Measurements from ENCODE around the gene ESYT1.
"Not testable (repeated sequence)": the region's sequence is repeated elsewhere in the genome, so short reads cannot be mapped to it uniquely, and the experiment has no call there.

The ESYT1 gene

DNA sequence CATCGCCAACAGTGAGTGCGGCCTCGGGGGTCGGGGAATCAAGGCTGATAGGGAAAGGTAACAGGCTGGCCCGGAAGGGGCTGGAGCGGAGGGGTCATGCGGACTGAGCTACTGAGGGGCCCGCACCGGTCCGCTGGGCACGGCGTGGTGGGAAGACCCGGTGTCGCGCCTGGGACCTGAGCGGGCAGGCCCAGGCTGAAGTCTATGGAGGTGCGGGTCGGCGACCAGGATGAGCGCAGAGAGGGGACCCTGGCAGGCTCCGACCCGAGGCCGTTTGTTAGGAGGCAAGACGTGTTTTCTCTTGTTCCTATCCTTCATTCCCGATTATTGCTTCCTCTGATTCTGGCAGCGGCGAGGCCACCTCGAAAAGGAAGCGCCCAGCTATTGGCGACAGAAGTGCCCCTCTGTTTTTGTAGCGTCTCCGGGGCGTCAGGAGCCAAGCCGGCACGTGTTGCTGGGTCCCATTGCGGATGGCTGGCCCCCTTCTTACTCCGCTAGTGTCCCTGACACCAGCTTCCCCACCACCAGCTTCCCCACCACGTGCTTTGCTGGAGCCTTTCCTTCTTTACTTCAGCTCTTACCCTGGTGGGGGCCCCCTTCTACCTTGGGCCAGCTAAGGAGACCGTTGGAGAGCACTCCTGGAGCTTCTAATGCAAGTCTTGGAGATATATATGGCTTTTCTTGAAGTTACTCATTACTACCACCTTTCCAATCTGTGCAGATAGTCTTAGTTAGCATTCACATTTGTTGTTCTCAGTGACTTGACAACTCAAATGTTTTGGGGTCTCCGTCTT, 23.1 kb upstream of the ESYT1 start:
- DNase-seq = no peak

DNA sequence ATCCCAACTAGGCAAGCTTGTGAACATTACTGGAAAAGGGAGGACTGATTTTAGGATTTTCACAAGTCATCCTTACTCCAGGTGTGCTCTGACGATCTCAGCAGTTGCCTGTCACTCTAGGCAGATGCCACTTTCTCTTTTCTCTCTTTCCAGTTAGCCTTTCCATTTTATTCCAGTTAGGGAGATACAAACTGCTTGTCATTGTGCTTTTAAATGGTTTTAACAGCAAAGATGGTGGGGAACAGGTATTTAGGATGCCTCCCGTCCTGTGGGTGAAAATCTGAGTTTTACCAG, 22.5 kb upstream of the ESYT1 start:
- DNase-seq = no peak

DNA sequence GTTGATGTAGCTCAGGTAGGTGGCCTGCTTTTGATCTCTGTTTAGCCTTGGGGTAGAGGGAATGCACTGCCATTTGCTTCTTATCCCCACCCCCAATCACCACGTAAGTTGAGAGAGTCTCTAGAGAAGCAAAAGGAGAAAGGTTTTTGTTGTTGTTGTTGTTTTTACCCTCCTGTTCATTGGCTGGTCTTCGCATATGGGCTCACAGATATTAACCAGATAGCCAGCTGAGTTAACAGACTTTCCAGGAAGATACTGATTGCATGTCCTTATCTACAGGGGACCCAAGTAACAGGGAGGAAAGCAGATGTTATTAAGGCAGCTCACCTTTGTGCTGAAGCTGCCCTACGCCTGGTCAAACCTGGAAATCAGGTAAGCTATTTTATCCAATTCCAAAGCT, 20.8 kb upstream of the ESYT1 start:
- no peak for DNase-seq

DNA sequence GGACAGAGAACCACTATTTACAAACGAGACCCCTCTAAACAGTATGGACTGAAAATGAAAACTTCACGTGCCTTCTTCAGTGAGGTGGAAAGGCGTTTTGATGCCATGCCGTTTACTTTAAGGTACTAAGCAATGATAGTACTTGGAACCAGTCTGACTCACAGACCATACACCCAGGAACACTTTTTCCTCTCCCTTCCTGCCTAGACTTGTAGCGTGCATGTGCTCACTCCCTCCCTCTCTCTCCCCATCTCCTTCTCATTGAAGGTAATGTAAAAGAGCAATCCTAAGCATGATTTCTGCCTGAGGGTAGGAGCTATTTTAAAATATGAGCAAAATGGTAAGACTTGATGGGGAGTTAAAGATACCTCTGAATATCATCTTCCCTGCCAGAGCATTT, 17.5 kb upstream of the ESYT1 start:
- no peak for DNase-seq

DNA sequence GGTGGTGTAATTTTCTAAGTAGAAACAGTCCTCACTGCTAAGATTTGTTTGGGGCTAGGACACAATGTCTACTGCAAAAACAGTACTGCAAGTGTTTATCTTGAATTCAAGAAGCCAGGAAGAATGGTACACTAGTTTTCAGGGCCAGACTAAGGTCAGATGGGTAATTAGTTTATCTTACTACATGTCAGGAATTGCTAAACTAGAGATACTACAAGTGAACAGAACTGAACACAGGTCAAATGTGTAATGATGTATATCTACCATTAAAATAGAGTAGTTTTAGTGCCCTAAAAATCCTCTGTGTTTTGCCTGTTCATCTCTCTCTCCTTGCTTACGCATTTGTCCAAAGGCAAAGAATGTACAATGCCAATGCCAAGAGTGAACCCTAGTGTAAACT, 14.0 kb upstream of the ESYT1 start:
- no peak for DNase-seq

DNA sequence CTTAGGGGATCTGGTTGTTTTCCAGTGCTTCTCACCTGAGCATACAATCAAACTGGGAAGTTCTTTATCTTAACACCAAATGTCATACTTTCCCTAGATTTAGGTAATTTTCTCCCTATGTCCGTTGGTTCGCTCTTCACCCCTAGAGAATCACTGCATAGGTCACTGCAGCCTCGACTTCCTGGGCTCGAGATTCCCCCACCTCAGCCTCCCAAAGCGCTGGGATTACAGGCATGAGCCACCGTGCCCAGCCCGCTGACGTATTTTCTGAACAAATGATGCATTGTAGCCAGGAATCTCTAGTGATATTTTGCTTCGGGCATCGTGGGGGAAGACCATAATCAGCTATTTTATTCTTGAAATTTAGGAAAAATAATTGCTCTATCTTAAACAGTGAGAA, 12.7 kb upstream of the ESYT1 start:
- DNase-seq = no peak

DNA sequence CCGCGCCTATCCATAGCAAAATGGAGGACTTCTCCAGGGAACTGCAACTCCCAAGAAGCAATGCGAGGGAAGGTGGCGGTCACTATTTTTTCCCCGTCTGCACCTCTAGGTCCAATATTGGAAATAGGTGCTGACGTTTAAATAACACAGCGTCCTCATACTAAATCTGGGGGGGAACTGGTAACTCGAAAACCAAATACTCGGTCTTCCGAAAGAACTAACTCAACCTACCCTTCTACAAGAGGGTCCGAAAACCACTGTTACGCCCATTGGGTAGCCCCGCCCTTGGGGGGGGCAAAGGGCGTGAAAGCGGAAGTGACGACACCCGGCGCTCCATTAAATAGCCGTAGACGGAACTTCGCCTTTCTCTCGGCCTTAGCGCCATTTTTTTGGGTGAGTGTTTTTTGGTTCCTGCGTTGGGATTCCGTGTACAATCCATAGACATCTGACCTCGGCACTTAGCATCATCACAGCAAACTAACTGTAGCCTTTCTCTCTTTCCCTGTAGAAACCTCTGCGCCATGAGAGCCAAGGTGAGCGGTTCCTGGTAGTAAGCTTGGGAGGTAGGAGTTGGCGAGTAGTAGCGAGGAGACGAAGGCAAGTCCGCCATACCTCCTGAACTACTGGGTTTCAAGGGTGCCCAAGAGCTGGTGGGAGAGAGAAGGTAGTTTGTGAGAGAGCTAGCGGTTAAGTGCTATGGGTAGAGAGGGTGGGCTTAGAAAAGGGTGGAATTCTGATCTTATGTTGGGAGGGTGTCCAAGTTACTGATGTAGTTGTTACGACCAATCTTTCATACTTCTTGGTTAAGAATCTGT, 11.6 kb upstream of the ESYT1 start, which contains the start of gene RPL41:
TSS of gene RPL41 (plus strand) at position 367 of the 815 bp plus-strand sequence.
- peak; percentile 90 for DNase-seq

DNA sequence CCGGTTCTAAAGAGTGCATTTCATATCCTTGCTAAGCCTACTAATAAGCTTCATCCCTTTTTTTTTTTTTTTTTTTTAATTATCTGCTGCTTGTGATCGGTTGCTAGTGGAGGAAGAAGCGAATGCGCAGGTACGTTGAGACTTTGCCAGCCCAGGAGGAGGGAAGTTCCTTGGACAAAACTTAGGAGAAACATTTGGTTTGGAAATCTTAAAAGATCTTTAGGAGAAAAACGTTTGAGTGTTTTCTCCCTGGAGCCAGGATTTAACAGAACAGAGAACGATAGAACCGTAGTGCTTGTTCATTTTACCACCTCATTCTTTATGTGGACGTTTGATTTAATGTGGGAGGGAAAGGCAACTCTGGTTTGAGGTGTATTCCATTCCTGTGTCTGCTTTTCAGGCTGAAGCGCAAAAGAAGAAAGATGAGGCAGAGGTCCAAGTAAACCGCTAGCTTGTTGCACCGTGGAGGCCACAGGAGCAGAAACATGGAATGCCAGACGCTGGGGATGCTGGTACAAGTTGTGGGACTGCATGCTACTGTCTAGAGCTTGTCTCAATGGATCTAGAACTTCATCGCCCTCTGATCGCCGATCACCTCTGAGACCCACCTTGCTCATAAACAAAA, 10.9 kb upstream of the ESYT1 start:
- DNase-seq = not testable (repeated sequence)

DNA sequence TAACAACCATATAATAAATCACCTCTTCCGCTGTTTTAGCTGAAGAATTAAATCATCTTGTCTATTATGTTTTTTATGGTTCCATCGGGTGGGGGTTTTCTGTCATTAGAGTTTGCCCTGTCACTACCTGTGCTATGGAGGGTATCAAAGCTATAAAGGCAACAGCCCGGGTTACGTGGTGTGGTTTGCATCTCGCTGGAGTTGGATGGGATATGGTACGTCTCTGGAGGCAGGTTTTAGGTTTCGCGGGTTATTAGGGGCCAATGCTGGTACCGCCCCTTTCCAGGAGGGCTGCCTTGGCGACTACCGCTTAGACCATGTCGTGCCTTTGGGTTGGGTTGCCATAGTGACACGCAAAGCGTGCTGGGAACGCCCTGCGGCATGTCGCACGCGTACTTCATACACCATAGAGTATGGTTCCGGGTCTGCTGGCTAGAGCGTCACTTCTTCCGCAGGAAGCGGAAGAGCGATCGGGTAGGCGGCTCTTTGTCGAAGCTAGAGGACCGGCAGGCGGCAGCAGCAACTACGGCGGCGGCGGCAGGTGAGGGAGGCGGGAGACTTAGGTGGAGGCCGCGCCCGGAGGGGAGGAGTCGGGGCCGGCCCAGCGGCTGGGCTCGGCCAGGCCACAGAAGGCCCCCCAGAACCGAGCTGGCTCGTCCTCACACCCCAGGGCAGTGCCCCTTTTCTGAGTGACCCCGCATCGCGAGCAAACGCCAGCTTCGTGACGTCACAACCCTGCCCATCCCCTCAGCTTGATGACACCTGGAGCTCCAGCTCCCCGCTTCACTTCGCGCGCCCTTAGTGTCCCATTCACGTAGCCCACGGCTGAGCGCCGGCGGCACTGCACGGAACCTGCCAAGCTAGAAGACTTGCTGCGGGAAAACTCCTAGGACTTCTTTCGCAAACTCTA, 10.0 kb upstream of the ESYT1 start, which contains the start of gene ZC3H10:
TSS of gene ZC3H10 (plus strand) at position 489 of the 910 bp plus-strand sequence. CDS start 2,297 bp downstream, outside the sequence.
- DNase-seq = peak; percentile 97

DNA sequence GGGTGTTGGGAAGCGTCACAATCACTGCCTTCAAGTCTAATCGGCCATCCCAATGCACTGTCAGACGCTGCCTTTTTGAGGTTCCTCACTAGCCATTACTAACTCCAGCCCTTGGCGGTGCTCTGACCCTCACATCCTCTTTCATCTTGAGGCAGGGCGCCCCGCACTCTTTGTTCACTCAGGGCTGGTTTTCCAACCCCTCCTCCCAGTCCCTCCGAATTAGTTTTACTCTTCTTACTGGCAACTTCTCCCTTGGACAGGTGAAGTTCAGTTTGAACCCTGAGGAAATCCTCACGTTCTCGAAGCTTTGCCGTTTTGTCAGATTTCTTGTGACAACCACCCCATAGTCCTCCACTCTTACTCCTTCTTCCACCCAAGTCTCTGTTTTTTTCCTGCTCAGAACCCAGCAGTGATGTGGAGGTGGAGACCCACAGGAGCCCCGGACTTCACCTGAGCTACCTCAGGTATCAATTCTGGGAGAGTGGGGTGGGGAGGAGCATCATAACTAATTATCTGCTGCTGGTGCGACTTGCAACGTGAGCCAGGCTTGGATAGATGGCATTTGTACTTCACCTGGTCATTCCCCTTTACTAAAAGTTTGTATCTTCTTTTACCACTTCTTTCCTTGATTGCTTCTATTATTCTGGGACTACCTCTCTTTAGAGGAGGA, 9.2 kb upstream of the ESYT1 start:
- no peak for DNase-seq

DNA sequence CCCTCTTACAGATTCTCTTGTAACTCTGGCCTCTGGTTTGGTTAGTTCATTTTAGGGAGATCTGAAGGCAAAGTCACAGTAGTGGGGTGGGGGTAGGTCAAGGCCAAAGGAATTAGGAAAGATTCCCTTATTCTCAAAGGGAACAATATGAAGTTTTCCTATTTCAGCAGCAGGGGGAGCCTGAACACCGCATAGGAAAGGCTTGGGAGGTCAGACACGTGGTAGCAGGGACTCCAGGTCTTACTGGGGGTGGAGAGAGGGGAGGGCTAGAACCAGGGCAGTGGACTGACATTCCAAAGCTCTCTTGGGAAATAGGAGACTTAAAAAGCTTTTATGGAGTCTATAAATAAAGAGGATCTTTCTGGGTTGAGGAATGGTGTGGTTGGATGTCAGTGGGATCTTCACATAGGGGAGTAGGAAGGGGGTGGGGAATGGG, 8.7 kb upstream of the ESYT1 start:
- peak; percentile 13 for DNase-seq

DNA sequence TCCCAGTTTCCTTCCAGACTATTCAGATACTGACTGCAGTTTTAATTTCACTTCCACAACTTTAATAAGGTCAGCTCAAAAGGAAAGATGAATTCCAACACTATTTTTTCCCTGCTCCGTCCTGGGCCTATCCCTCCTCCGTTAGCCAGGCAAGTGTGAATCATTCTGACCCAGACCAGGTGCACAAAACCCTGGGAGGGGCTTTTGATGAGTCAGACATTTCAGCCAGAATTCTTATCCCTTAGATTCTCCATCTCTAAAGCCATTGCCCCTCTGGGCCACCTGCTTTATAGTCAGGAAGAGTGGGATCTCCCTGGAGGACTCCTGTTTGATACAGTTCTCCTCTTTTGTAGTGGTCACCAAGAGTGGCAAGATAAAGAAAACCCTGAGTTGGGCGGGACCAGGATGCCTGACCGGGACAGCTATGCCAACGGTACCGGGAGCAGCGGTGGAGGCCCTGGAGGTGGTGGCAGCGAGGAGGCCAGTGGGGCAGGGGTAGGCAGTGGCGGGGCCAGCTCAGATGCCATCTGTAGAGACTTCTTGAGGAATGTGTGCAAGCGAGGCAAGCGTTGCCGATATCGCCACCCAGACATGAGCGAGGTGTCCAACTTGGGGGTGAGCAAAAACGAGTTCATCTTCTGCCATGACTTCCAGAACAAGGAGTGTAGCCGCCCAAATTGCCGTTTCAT, 7.8 kb upstream of the ESYT1 start:
- DNase-seq = no peak

DNA sequence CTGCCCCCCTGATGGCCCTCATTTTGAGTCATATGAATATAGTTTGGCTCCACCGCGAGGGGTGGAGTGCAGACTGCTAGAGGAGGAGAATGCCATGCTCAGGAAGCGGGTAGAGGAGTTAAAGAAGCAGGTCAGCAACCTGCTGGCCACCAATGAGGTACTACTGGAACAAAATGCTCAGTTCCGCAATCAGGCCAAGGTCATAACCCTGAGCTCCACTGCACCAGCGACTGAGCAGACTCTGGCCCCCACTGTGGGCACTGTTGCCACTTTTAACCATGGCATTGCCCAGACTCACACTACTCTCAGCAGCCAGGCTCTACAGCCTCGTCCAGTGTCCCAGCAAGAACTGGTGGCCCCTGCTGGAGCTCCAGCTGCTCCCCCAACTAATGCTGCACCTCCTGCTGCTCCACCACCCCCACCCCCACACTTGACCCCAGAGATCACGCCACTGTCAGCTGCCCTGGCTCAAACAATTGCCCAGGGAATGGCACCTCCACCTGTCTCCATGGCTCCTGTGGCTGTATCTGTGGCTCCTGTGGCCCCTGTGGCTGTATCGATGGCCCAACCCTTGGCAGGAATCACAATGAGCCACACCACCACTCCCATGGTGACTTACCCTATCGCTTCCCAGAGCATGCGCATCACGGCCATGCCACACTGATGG, 6.7 kb upstream of the ESYT1 start:
- no peak for DNase-seq

DNA sequence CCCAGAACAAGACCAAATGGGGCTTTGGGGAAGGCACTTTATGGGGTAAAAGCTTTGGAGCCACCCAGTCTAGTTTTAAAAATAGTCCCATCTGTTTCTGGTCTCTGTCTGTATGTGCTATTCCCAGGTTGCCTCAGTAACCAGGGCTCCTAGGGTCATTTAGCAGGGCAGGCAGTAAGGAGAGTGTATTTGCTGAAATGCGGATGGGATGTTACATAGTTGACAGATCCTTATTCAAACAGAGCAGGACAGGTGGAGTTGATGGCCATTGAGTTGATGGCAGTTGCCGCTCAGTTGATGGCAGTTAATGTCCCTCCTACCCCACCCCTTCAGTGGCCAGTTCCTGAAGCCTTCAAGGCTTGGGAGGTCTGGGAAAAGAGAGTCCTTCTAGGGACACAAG, 5.4 kb upstream of the ESYT1 start:
- peak; percentile 12 for DNase-seq

DNA sequence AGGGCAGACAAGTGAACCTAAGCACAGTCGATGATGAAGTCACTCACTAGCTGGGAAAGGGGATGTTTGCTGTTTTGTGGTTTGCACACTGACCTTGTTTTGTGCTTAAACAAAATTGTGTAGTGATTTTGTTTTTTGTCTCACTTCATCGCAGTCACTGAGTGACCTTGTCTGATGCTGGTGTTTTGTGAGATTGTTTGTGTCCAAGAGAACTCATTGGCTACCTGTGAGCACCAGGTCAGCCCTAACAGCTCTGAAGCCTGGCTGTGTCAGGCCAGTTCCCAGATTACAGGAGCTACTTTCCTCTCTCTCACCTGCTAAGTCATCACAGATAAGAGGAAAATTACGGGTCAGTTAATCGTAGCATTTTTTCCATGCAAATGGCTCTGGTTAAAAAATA, 3.9 kb upstream of the ESYT1 start:
- no peak for DNase-seq

DNA sequence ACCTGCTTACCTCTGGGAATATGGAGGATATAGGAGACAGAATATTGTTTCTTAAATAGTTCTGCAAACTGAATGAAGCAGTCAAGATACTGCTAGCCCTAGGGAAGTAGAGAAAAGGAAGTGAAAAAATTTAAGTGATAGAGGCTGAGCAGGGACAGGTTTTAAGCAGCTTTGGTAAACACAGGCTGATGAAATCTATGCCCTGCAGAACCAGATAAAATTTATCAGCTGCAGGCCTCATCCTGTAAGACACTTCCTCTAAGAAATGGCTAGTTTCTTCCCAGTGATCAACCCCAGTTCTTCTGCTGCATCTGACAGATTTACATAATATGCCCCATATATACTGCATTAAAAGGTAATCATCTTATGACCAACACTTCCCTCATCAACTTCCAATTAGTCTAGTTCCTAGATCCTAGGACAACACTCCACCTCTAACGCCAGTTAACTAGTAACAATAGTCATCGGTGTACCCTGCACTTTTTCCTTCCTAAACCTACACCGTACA, 1.3 kb upstream of the ESYT1 start:
- DNase-seq = no peak

DNA sequence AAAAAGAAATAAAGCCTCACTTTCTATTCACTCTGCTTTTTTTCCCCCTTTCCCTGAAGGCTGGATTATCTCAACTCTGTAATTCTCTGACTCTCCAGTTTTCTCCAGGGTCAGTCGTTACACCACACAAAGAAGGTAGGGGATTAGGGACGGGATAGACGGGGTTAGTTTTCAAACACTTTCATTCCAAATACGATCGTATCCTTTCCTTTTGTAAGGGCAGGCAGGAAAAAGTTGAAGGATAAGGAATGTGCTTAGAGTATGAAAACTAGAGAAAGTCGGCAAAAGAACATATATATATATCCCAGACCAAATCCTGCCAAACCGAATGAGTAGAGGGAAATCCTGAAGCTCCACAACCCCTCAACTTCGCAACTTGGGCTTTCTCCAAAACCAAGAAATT, 581 bp upstream of the ESYT1 start:
- DNase-seq = no peak

DNA sequence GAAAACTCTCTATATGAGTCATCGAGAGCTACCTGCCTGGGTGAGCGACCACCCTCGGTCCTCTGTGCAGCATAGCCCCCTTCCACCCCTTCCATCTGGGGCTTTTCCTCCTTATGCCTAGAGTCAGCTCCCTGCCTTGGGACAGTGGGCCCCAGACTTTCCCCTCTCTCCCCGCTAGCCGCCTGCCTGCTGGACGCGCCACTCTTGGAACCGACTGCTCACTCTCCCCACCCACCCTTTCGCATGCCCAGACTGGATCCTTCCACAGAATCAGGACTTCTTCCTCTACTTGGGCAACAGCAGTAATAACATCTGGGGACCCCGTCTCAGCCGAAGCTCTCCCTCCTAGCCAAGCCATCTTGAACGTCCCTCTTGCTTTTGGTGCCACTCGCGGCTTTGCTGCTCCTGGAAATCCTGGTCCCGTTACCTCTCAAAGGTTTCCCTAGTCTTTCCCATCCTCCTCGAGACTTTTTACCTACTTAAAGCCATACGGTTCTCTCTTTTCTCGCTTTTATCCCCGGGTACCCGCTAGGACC, 671 bp downstream of the ESYT1 start:
- DNase-seq = no peak

DNA sequence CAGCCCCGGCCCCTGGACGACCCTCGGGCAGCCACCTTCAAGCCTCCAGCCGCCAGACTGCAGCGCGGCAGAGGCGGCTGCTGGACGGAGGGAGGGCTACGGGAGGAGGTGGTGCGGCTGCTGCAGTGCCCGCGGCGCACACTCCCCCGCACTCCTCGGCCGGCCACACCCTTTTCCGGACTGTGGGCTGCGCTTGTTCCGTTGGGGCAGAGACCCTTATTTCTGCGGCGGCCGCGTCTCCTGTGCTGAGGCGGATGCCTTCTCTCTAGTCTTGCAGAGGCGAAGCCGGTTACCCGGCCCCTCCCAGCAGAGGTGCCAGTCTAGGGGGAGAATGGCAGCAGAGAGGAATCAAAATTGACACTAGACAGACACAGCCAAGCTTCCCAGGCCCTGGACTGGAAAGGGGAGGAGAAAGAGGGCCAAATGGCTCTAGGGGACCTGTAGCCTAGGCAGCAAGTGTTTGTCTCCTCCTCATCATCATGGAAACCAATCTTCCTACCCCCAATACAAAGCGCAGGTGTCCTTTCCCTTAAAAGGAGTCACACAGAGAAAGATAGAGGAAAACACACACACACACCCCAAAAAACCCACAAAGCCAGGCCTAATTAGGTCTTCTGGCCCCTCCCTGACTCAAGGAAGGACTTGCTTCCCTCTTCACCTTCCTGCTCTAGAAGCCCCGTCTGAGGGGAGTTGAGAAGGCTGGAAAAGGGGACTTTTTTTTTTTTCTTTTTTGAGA, 1.3 kb downstream of the ESYT1 start:
- DNase-seq = no peak
